GM23248 (cell line): Measurements from ENCODE around the gene NQO1. TPM values are rescaled to one million over a fixed set of nuclear protein-coding genes. Genes with fewer than 3 reads are reported as not detected.

Experiments used
- DNase-seq: peaks from one replicate; pipeline ENCODE4 v3.0.0-alpha.2; 2015
- H2AFZ ChIP-seq: fragments of 200-600 bp; sonication (generic); 2 replicates; pipeline ENCODE4 v1.6.1; 2016; ENCODE audit warnings: antibody characterized with exemption
- H3F3A ChIP-seq: fragments of 200-600 bp; sonication (generic); 2 replicates; pipeline ENCODE4 v1.6.1; 2016; ENCODE audit warnings: mild to moderate bottlenecking, antibody characterized with exemption, mixed run types; ENCODE audit not compliant: insufficient read depth
- H3K27ac ChIP-seq: fragments of 200-600 bp; sonication (generic); 2 replicates; pipeline ENCODE4 v1.5.1; 2016; ENCODE audit warnings: mild to moderate bottlenecking
- H3K27me3 ChIP-seq: fragments of 200-600 bp; sonication (generic); replicated peaks from 2 replicates; pipeline ENCODE4 v1.6.1; 2016; ENCODE audit warnings: mild to moderate bottlenecking; ENCODE audit not compliant: insufficient read depth
- H3K36me3 ChIP-seq: fragments of 200-600 bp; sonication (generic); 2 replicates; pipeline ENCODE4 v1.6.1; 2016; ENCODE audit warnings: low read depth, mild to moderate bottlenecking
- H3K4me1 ChIP-seq: fragments of 200-600 bp; sonication (generic); 2 replicates; pipeline ENCODE4 v1.6.1; 2016; ENCODE audit warnings: mild to moderate bottlenecking; ENCODE audit not compliant: insufficient read depth
- H3K4me2 ChIP-seq: fragments of 200-600 bp; sonication (generic); one replicate; pipeline ENCODE4 v1.6.1; 2016; ENCODE audit warnings: mild to moderate bottlenecking; ENCODE audit not compliant: unreplicated experiment
- H3K4me3 ChIP-seq: fragments of 200-600 bp; sonication (generic); 2 replicates; pipeline ENCODE4 v1.5.1; 2016; ENCODE audit warnings: mild to moderate bottlenecking
- H3K79me2 ChIP-seq: fragments of 200-600 bp; sonication (generic); 2 replicates; pipeline ENCODE4 v1.6.1; 2016; ENCODE audit warnings: mild to moderate bottlenecking; ENCODE audit not compliant: insufficient read depth
- H3K9ac ChIP-seq: fragments of 200-600 bp; sonication (generic); 2 replicates; pipeline ENCODE4 v1.6.1; 2016; ENCODE audit warnings: mild to moderate bottlenecking
- H3K9me2 ChIP-seq: fragments of 200-600 bp; sonication (generic); 2 replicates; pipeline ENCODE4 v1.6.1; 2016; ENCODE audit warnings: mixed run types, mild to moderate bottlenecking, moderate library complexity; ENCODE audit not compliant: insufficient read depth
- H3K9me3 ChIP-seq: fragments of 200-600 bp; sonication (generic); one replicate; pipeline ENCODE4 v1.6.1; 2017; ENCODE audit warnings: low read depth
- H4K20me1 ChIP-seq: fragments of 200-600 bp; sonication (generic); 2 replicates; pipeline ENCODE4 v1.6.0; 2016; ENCODE audit not compliant: insufficient read depth
- EZH2 ChIP-seq: fragments of 200-600 bp; sonication (generic); IDR thresholded peaks from 2 replicates; pipeline ENCODE4 v1.6.1; 2018; ENCODE audit warnings: antibody characterized with exemption, mild to moderate bottlenecking; ENCODE audit not compliant: insufficient read depth, poor library complexity, severe bottlenecking
- EZH2phosphoT487 ChIP-seq: fragments of 200-600 bp; sonication (generic); IDR thresholded peaks from 2 replicates; pipeline ENCODE4 v1.6.1; 2018; ENCODE audit warnings: antibody characterized with exemption, moderate library complexity, mild to moderate bottlenecking, low read depth; ENCODE audit not compliant: insufficient read depth
- WGBS, 2 experiments: methylation state at CpG; one replicate each; pipeline ENCODE4 v1.1.6; 2015 to 2017; ENCODE audit warnings: low lambda C conversion rate in 2 of 2, low coverage in 1 of 2; ENCODE audit errors: missing lambda C conversion rate in 2 of 2; 5-methylcytosine and 5-hydroxymethylcytosine counted together
- in situ Hi-C: fragments of 300-500 bp; cut with MboI; formaldehyde crosslinking; loops from 2 replicates; pipeline ENCODE4 v1.15.0; 2020
- polyA plus RNA-seq: library from polyadenylated mRNA; unstranded; fragments of >200 nt; fragmentation: Nextera tagmentation; extraction: Ambion mirVana; gene quantifications from 2 replicates; pipeline ENCODE4 v1.2.1, GENCODE V29; 2016
- total RNA-seq: library from RNA; depleted of rRNA; stranded (reverse); fragments of >200 nt; shearing (Covaris generic); gene quantifications from 2 replicates; pipeline ENCODE4 v1.2.3, GENCODE V29; 2014; rRNA removed

Gene NQO1
- total and polyA plus RNA-seq, 2 experiments from 2014 or later: 431 to 501 TPM

GRCh38 chr16:69669577-69669976 lies 56.8 kb downstream of the NQO1 start:
- Histone ChIP-seq H3K27ac (no peak overlapping the region), H3F3A (no peaks in the 10 kb centered on the region), H4K20me1 (no peaks in the 10 kb centered on the region), H3K79me2 (peaks cover 56% of the 10 kb centered on the region), H3K4me3 (no peak overlapping the region), H2AFZ (no peak overlapping the region), H3K4me2 (no peak overlapping the region), H3K9me3 (no peaks in the 10 kb centered on the region), H3K36me3 (peaks cover 60% of the 10 kb centered on the region), H3K4me1 (no peaks in the 10 kb centered on the region), H3K9ac (no peak overlapping the region), H3K27me3 (no peaks in the 10 kb centered on the region), H3K9me2 (no peaks in the 10 kb centered on the region)
- no peak for TF ChIP-seq EZH2phosphoT487
- no peak for TF ChIP-seq EZH2
- 13 to 36% methylated on average over 1 of the region's 1 CpG for WGBS, 2 experiments
- in situ Hi-C loops: no loop called here
- no peak for DNase-seq

- H4K20me1 ChIP-seq: no peaks in the 10 kb centered on the region
- H3K4me1 ChIP-seq: no peaks in the 10 kb centered on the region
- no peak overlapping the region for H3K9ac ChIP-seq
- in situ Hi-C loops: no loop called here
- peak; percentile 9 for DNase-seq
- H3K27me3 ChIP-seq: no peaks in the 10 kb centered on the region
- no peak overlapping the region for H2AFZ ChIP-seq
- H3K36me3 ChIP-seq: peaks cover 42% of the 10 kb centered on the region
- no peak overlapping the region for H3K27ac ChIP-seq
- no peaks in the 10 kb centered on the region; the same call in 1 of the 2 replicates for H3F3A ChIP-seq
- H3K4me2 ChIP-seq: no peak overlapping the region
- no peaks in the 10 kb centered on the region for H3K9me2 ChIP-seq
- H3K9me3 ChIP-seq: no peaks in the 10 kb centered on the region
- H3K79me2 ChIP-seq: peaks cover 28% of the 10 kb centered on the region
- H3K4me3 ChIP-seq: no peak overlapping the region
- no peak for TF ChIP-seq EZH2phosphoT487
- no peak for TF ChIP-seq EZH2
Measured at GRCh38 chr16:69663846-69664245, 62.5 kb downstream of the NQO1 start.

GRCh38 chr16:69662901-69663300 lies 63.5 kb downstream of the NQO1 start:
- Histone ChIP-seq H3K4me1 (no peaks in the 10 kb centered on the region), H3K9ac (no peak overlapping the region), H4K20me1 (no peaks in the 10 kb centered on the region), H3K79me2 (peaks cover 25% of the 10 kb centered on the region), H3F3A (no peaks in the 10 kb centered on the region; the same call in 1 of the 2 replicates), H3K4me3 (no peak overlapping the region), H3K9me3 (no peaks in the 10 kb centered on the region), H3K36me3 (peaks cover 43% of the 10 kb centered on the region), H3K4me2 (no peak overlapping the region), H3K9me2 (no peaks in the 10 kb centered on the region), H3K27me3 (no peaks in the 10 kb centered on the region), H2AFZ (no peak overlapping the region), H3K27ac (no peak overlapping the region)
- in situ Hi-C loops: no loop called here
- WGBS, 2 experiments: 91 to 92% methylated on average over 1 of the region's 1 CpG
- TF ChIP-seq EZH2phosphoT487 (no peak), EZH2 (no peak)
- DNase-seq: no peak

- 96 to 98% methylated on average over 4 of the region's 4 CpGs for WGBS, 2 experiments
- Histone ChIP-seq H3K4me3 (no peak overlapping the region), H4K20me1 (no peaks in the 10 kb centered on the region), H3K36me3 (peaks cover 56% of the 10 kb centered on the region), H3K9me2 (no peaks in the 10 kb centered on the region), H3K27me3 (no peaks in the 10 kb centered on the region), H3K9ac (no peak overlapping the region), H3K4me2 (no peak overlapping the region), H3K27ac (no peak overlapping the region), H3K9me3 (no peaks in the 10 kb centered on the region), H2AFZ (no peak overlapping the region), H3K4me1 (no peaks in the 10 kb centered on the region), H3F3A (no peaks in the 10 kb centered on the region; the same call in 1 of the 2 replicates), H3K79me2 (peaks cover 41% of the 10 kb centered on the region)
- TF ChIP-seq EZH2phosphoT487: no peak
- no peak for TF ChIP-seq EZH2
- no peak for DNase-seq
- in situ Hi-C loops: no loop called here
Measured at GRCh38 chr16:69660166-69660565, 66.2 kb downstream of the NQO1 start.

Other genes with a start within 250 kb of the NQO1 start
- 9.8 and 16.2 TPM in 2 replicates for gene NFAT5, start 160.6 kb downstream of the NQO1 start, total RNA-seq
- gene NFAT5, start 160.6 kb downstream of the NQO1 start, polyA plus RNA-seq: 7.1 and 8.0 TPM in 2 replicates
- gene NOB1, start 28.4 kb upstream of the NQO1 start, total RNA-seq: 20.4 and 24.8 TPM in 2 replicates
- gene NOB1, start 28.4 kb upstream of the NQO1 start, polyA plus RNA-seq: 44.5 and 46.2 TPM in 2 replicates
- 15.8 and 19.0 TPM in 2 replicates for gene WWP2, start 35.8 kb upstream of the NQO1 start, total RNA-seq
- gene WWP2, start 35.8 kb upstream of the NQO1 start, polyA plus RNA-seq: 18.4 and 18.5 TPM in 2 replicates
- gene CLEC18A, start 224.8 kb upstream of the NQO1 start, total RNA-seq: 0.43 TPM in 1 of 2 replicates, not detected in the other
- 0.10 and 0.13 TPM in 2 replicates for gene CLEC18A, start 224.8 kb upstream of the NQO1 start, polyA plus RNA-seq